IPS-NIHi7 (cell line): ENCODE data around the gene PRKCSH.
A peak's percentile ranks its signal among the peaks of the same experiment; 100 is the strongest.
"Not testable (repeated sequence)": the region's sequence is repeated elsewhere in the genome, so short reads cannot be mapped to it uniquely, and the experiment has no call there.

Source experiments
- DNase-seq: peaks from one replicate; pipeline ENCODE4 v3.0.0; 2012; ENCODE audit warnings: mixed read lengths; ENCODE audit errors: extremely low spot score

The PRKCSH gene, protein sequence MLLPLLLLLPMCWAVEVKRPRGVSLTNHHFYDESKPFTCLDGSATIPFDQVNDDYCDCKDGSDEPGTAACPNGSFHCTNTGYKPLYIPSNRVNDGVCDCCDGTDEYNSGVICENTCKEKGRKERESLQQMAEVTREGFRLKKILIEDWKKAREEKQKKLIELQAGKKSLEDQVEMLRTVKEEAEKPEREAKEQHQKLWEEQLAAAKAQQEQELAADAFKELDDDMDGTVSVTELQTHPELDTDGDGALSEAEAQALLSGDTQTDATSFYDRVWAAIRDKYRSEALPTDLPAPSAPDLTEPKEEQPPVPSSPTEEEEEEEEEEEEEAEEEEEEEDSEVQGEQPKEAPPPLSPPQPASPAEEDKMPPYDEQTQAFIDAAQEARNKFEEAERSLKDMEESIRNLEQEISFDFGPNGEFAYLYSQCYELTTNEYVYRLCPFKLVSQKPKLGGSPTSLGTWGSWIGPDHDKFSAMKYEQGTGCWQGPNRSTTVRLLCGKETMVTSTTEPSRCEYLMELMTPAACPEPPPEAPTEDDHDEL

DNA sequence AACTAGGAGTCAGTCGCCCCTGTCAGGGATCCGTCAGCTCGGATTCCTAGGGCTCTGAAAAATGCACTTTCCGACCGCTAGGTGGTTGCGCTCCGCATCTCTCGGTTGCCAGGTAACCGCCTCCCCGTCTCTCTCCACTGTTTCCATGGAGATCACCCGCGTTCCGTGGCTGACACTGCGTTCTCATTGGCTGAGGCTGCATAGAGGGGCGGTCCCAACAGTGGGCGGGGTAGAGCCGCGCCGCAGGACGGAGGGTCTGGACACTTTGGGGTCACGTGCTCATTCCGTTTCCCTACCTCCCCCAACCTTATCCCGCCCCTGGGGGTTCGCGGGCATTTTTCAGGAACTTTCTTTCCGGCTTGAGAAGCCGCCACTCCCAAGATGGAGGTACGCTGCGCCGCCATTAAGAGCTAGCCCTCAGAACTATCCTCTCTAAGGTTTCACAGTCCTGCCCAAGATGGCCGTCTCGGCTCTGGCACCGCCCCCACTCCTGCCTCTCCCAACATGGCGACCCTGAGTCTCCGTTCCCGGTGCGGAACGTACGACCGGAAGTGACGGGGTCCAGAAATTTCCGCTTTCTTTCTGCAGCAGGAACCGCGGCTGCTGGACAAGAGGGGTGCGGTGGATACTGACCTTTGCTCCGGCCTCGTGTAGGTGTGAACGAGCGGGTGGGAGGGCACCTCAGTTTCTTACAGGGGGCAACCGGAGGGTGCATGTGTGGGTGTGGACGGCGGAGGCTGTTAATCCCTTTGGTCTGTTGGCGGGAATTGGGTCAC, at the start of gene PRKCSH, which contains the start of gene ODAD3:
Gene PRKCSH, plus strand, starts transcription at position 579 of the 776 bp plus-strand sequence. CDS start 483 bp downstream, outside the sequence.
Gene ODAD3, minus strand, starts transcription at position 65 of the 776 bp plus-strand sequence. CDS start 105 bp downstream, outside the sequence.
- peak; percentile 98 for DNase-seq

DNA sequence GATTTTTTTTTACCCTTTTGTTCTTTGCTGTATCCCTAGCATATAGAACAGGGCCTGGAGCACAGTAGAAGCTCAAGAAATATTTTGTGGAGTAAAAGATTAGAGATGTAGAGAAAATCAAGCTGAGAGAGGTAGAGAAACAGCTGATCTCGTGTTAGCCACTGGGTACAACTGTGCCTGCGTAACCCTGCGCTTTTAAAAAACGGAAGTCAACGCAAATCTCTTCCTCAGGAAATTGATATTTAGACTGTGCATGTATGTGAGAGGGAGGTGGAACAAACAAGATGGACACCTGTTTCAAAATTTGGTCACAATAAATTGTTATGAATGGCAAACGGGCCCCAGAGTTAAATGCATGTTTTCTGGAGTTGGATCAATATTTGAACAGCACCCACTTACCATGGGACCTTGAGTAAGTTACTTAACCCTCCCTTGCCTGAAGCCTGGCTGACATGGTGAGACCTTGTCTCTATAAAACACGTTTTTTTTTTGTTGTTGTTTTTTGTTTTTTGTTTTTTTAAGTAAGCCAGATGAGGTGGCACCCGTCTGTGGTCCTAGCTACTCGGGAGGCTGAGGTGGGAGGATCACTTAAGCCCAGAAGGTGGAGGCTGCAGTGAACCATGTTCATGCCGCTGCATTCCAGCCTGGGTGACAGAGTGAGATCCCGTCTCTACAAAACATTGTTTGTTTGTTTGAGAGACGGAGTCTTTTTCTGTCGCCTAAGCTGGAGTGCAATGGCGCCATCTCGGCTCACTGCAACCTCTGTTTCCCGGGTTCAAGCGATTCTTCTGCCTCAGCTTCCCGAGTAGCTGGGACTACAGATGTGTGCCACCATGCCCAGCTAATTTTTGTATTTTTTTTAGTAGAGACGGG, 48.0 kb upstream of the PRKCSH start:
- no peak for DNase-seq

DNA sequence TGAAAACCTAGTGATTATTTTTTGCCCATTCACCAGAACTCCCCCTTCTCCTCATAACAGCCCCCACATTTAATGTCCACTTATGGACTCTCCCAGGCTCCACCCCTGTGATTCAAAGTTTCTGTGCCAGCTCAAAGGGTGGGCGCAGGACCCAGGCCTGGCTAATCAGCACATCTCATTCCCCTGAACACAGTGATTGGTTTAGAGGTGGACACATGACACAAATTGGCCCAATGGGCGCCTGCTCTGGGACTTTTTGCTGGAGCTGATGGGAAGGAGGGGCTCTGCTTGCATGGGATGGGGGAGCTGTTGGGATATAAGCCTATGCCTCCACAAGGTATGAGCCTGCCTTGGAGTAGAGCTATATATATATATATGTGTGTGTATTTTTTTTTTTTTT, 45.1 kb upstream of the PRKCSH start:
- no peak for DNase-seq

- no peak for DNase-seq
These were observed 44.3 kb upstream of the PRKCSH start for GRCh38 chr19:11390933-11391680.

DNA sequence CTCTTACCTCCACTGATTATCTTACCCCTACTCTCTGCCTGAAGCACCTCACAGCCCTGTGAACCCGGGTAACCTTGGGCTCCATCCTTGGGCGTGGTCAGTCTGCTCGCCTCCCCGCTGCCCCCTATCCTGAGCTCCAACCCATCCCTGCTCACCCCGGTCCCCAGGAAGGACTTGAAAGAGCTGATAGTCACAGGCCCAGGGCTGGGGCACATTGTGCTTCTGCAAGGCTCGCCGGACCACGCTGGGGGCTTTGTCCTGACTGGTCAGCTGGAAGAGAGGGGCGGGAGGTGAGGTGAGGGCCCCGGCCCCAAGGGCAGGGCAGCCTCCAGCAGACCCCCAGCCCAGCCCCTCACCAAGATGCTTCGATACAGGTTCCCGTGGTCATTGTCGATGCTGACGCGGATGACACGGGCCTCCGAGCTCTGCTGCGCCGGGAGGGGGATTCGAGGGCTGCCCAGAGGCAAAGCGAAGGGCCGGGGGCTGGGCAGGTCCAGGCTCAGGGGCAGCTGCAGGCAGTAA, 38.3 kb upstream of the PRKCSH start:
- DNase-seq = peak; percentile 7

DNA sequence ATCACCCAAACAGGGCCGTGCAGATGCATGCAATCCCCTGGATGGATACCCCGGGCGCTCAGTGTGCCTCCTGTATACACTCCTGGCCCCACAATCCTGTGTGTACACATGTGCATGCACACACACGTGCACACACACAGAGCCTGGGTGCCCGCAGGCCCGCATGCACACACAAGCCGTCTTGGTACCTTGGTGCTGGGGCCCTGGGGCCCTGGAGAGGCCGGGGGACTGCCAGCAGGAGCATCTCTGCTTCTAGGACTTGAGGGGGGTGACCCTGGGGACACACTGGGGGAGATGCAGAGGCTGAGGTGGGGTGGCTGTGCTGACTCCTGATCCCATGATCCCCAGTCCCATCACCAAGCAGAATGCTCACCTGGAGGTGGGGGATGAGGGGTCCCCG, 35.8 kb upstream of the PRKCSH start:
- no peak for DNase-seq

- DNase-seq = no peak
These were observed 34.6 kb upstream of the PRKCSH start for GRCh38 chr19:11400798-11401197.

DNA sequence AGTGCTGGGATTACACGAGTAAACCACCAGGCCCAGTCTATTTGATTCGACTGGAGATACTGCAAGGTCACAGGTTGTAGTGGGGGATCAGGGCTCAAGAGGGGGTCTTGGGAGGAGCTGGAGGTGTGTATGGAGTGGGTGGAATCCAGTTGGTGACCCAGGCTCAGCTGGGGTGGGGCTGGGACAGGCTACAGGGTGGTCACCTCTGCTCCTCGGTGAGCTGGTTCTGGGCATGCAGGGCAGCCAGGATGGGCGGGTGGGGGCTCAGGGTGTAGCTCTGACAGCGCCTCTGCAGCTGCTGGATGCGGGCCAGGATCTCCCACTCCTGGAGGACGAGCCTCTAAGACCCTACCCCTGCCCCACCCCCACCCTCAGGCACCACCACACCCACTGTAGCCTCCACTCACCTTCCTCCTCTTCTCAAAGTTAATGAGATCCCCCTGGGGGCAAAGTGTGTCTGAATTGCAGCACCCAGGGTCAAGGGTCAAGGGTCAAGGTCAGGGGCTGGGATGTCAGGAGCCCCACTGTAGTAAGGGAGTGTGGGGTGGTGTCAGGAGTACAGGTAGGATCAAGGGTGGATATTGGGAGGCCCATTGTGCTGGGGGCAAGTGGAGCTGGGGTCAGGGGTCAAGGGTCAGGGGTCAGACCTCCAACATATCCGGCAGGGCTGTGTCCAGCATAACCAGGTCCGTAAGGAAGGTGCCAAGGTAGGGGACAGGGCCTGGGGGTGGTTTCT, 33.5 kb upstream of the PRKCSH start:
- peak; percentile 3 for DNase-seq

DNA sequence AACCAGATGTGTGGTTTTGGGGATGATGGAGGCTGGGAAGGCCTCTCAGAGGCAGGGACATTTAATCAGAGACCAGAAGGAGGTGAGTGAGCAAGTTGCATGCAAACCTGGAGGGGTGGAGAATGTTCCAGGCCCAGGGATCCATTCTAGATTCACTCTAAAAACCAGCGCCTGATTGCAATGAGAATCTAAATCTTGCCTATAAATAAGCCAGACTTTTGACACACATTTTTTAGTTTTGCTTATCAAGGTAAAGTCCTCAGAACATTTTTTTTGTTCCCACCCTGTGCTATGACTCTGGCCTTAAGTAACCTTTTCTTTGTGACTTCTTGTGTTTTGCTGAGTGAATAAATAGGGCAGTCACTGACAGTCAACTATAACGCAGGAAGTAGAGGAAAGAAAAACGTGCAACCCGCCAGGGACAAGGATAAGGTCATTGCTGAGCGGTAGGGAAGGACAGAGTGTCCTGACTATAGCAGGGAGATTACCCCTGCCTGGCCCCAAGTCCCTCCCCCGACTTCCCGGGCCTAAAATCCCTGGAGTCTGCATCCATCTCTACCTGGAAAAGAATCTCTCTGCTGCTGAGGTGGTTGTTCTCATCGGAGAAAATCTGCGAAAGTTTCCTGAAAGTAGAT, 30.7 kb upstream of the PRKCSH start:
- peak; percentile 9 for DNase-seq

- DNase-seq = peak; percentile 76
These were observed 29.4 kb upstream of the PRKCSH start for GRCh38 chr19:11405846-11406643.

DNA sequence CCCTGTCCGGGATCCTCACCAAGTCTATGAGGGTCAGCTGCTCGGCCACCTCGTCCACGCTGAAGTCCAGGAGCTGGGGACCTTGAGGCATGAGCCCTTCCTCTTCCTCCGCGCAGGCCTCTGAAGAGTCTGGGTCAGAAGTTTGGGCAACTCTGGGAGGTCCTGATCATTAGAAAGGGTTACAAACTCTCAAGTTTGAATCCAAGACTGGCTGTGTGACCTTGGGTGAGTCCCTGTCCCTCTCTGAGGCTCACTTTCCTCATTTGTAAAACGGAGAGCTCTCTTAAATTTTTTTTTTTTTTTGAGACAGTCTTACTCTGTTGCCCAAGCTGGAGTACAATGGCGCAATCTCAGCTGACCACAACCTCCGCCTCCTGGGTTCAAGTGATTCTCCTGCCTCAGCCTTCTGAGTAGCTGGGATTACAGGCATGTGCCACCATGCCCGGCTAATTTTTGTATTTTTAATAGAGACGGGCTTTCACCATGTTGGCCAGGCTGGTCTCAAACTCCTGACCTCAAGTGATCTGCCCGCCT, 28.7 kb upstream of the PRKCSH start:
- DNase-seq = not testable (repeated sequence)

- no peak for DNase-seq
These were observed 26.8 kb upstream of the PRKCSH start for GRCh38 chr19:11408591-11408990.

- no peak for DNase-seq
These were observed 24.8 kb upstream of the PRKCSH start for GRCh38 chr19:11410682-11411081.

DNA sequence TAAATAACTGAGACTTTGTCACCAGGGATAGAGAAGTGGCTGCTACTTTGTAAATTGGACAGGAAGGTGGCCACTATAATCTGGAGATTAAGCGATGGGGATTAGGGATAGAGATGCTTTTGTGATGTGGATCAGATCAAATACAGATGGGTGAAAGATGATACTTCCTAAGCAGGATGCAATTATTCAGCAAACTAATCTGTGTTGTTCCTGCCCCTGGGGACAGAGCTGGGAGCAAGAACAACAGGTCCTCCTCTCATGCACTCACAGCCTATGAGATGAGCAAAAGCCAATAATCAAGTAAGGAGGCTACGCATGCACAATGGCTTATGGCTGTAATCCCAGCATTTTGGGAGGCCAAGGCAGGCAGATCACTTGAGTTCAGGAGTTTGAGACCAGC, 20.9 kb upstream of the PRKCSH start:
- no peak for DNase-seq

DNA sequence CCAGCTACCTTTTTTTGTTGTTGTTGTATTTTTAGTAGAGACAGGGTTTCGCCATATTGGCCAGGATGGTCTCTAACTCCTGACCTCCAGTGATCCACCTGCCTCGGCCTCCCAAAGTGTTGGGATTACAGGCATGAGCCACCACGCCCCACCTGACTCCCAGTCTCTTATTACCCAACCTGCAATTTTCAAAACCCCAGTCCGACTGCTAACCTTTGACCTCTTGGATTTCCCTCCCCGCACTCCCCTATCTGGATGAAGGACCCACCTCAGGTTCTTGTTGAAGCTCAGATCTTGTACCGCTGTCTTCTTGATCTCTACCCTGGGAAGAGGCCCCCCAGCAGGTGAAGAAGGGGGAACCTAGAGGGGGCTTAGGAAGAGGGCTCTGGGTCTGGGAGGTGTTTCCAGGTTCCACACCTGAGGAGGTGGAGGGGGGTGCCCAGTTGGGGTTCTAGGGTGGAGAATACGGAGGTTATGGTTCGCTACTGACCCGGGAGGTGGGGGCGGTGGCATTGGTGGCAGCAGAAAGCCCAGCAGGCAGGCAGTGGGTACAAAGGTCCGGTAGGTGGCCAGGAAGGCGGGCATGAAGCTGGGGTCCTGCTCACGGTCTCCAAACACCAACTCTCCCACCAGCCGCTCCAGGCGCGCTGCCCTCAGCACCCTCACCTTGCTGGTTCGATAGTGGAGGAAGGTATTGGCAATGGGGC, 18.9 kb upstream of the PRKCSH start:
- DNase-seq = no peak

DNA sequence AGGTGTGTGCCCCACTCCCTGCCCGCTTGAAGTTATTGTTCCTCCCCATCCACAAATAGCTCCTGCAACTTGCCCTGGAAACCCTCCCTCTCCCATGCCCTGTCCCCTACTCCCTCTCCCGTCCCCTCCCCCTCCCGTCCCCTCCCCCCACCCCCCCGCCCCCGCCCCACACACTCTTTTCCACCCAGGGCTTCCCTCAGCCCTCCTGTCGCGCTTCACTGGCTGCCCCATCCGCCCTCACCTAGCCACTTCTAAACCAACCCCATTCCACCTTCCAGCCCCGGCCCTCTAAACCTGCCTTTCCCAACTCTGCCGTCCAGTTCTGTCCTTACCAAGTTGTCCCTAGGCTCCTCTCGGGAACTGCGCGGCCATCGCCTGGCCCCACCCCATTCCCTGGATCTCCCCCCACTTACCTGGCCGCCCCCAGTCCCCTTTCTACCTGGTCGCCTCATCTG, 17.3 kb upstream of the PRKCSH start:
- DNase-seq = peak; percentile 51
